Transverse colon (tissue), 4 donors: Measurements from ENCODE around the gene SLC25A24. TPM values are rescaled to one million over a fixed set of nuclear protein-coding genes. Genes with fewer than 3 reads are reported as not detected.

Source experiments
- DNase-seq: peaks from one replicate; pipeline ENCODE4 v3.0.0-alpha.2; 2019
- H3K27ac ChIP-seq, 4 donors: fragments of 200-600 bp; sonication (generic); 2 replicates each; pipeline ENCODE4 v1.5.1; 2016 to 2018; ENCODE audit warnings: inconsistent platforms in 4 of 4
- H3K27me3 ChIP-seq: fragments of 200-600 bp; sonication (generic); 2 replicates; pipeline ENCODE4 v1.5.1; 2017; ENCODE audit warnings: inconsistent platforms
- H3K36me3 ChIP-seq, 4 donors: fragments of 200-600 bp; sonication (generic); 2 replicates each; pipeline ENCODE4 v1.5.1; 2017 to 2019; ENCODE audit warnings: inconsistent platforms in 4 of 4
- H3K4me1 ChIP-seq, 4 donors: fragments of 200-600 bp; sonication (generic); 2 replicates each; pipeline ENCODE4 v1.5.1; 2017 to 2020; ENCODE audit warnings: inconsistent platforms in 4 of 4
- H3K4me3 ChIP-seq, 4 donors: fragments of 200-600 bp; sonication (generic); 1 replicate in 1 of 4; 2 replicates in 3 of 4; pipeline versions ENCODE4 v1.5.1 to v1.6.1; 2017 to 2019; ENCODE audit warnings: inconsistent platforms in 4 of 4
- H3K9me3 ChIP-seq, 2 donors: fragments of 200-600 bp; sonication (generic); 2 replicates each; pipeline ENCODE4 v1.5.1; 2017 to 2019; ENCODE audit warnings: inconsistent platforms in 2 of 2
- CTCF ChIP-seq, 5 experiments: fragments of 200-600 bp in 3 of 5; fragments of 450-650 bp in 2 of 5; sonication (generic) in 3 of 5; IDR thresholded peaks; 1 replicate in 2 of 5; 2 replicates in 3 of 5; pipeline ENCODE4 v1.5.1; 2016 to 2017; ENCODE audit warnings: antibody characterized with exemption in 5 of 5, inconsistent platforms in 3 of 5, mild to moderate bottlenecking in 2 of 5, moderate library complexity in 1 of 5
- EP300 ChIP-seq: sonication (generic); formaldehyde crosslinking; IDR thresholded peaks from one replicate; pipeline ENCODE4 v1.6.1; 2017; ENCODE audit warnings: antibody characterized with exemption, low read depth
- POLR2A ChIP-seq: fragments of 450-650 bp; IDR thresholded peaks from one replicate; pipeline ENCODE4 v1.6.1; 2016; ENCODE audit warnings: antibody characterized with exemption, mild to moderate bottlenecking, moderate library complexity
- POLR2AphosphoS5 ChIP-seq, 3 donors: sonication (generic); formaldehyde crosslinking; IDR thresholded peaks; one replicate each; pipeline ENCODE4 v1.6.1; 2016; ENCODE audit warnings: antibody characterized with exemption in 3 of 3
- WGBS, 2 donors: methylation state at CpG; one replicate each; pipeline ENCODE4 v1.1.5; 2018; ENCODE audit warnings: low coverage in 1 of 2; 5-methylcytosine and 5-hydroxymethylcytosine counted together
- in situ Hi-C, 4 donors: fragments of 200-750 bp; cut with MboI; loops; one replicate each; pipeline versions ENCODE4 v1.15.0 to v1.15.1; 2017; ENCODE audit warnings: low sequenced_read_pairs in 3 of 4, low pct_ligation_motif_present in 1 of 4, low pct_unique_long_range_greater_than_20kb in 1 of 4
- intact Hi-C: fragments of 100-400 bp; cut with DNase I; formaldehyde crosslinking; loops from one replicate; pipeline ENCODE4 v1.15.1; 2023; ENCODE audit warnings: low total_unique reads
- total RNA-seq, 4 donors: library from RNA; depleted of rRNA; stranded (reverse); fragments of >200 nt; gene quantifications; one replicate each; pipeline ENCODE4 v1.1.0, GENCODE V29; 2016

Gene SLC25A24
- total RNA-seq, 4 donors from 2014 or later: 56.5 to 83.0 (median 77.3) TPM

GRCh38 chr1:108200687-108201051 is 526 bp upstream of the SLC25A24 start:
- intact Hi-C loops: no loop called here
- Histone ChIP-seq H3K36me3 (peaks cover 0 to 2% (median 0%) of the 10 kb centered on the region in 4 donors), H3K4me3 (peak overlapping the region; percentile 58 to 95 (median 90)), H3K4me1 (peaks cover 0 to 33% (median 21%) of the 10 kb centered on the region in 4 donors), H3K27me3 (no peaks in the 10 kb centered on the region), H3K9me3 (no peaks in the 10 kb centered on the region), H3K27ac (peak overlapping the region; percentile 97 to 98 (median 98))
- TF ChIP-seq POLR2AphosphoS5 (IDR thresholded peaks at IDR 0.05): no peak
- TF ChIP-seq CTCF (IDR thresholded peaks at IDR 0.05): peak in 2 of 5 experiments; percentile 8 to 27
- in situ Hi-C loops: loop anchor here in 3 of 4 donors (25.0 kb wide), 3 partner anchors 362 to 862 kb away; partner anchors contain the start of gene EEIG2 (in 1 of the 3)
- peak; percentile 50 for DNase-seq
- WGBS, 2 donors: 0% methylated on average over 10 of the region's 10 CpGs; no CpG with 5 or more reads in 1 of the 2 donors

- H3K27me3 ChIP-seq: no peaks in the 10 kb centered on the region
- intact Hi-C loops (no loop called here), in situ Hi-C loops (no loop called here)
- peak in 2 of 5 experiments; percentile 34 to 35 for TF ChIP-seq CTCF (IDR thresholded peaks at IDR 0.05)
- no peak for TF ChIP-seq EP300
- peak; percentile 16 for TF ChIP-seq POLR2A
- peak in 2 of 3 donors; percentile 34 to 71 for TF ChIP-seq POLR2AphosphoS5 (IDR thresholded peaks at IDR 0.05)
- peak overlapping the region; percentile 97 to 98 (median 98) for H3K27ac ChIP-seq
- no peaks in the 10 kb centered on the region for H3K9me3 ChIP-seq
- 6 to 15% methylated on average over 8 to 9 of the region's 9 CpGs for WGBS, 2 donors
- peaks cover 0 to 33% (median 21%) of the 10 kb centered on the region in 4 donors for H3K4me1 ChIP-seq
- peaks cover 0 to 11% (median 2%) of the 10 kb centered on the region in 4 donors for H3K36me3 ChIP-seq
- H3K4me3 ChIP-seq: peak overlapping the region; percentile 90 to 95 (median 92)
- peak; percentile 28 for DNase-seq
Measured at GRCh38 chr1:108199201-108199691, 897 bp downstream of the SLC25A24 start.

GRCh38 chr1:108194051-108194450 is 6.1 kb downstream of the SLC25A24 start:
- no peak overlapping the region for H3K4me3 ChIP-seq
- H3K27ac ChIP-seq: no peak overlapping the region
- peaks cover 0 to 11% (median 2%) of the 10 kb centered on the region in 4 donors for H3K36me3 ChIP-seq
- peaks cover 0 to 21% (median 12%) of the 10 kb centered on the region in 4 donors for H3K4me1 ChIP-seq
- 89 to 93% methylated on average over 1 of the region's 1 CpG for WGBS, 2 donors
- H3K27me3 ChIP-seq: no peaks in the 10 kb centered on the region
- no peak for DNase-seq
- TF ChIP-seq EP300 (no peak), POLR2A (no peak), POLR2AphosphoS5 (IDR thresholded peaks at IDR 0.05) (no peak), CTCF (IDR thresholded peaks at IDR 0.05) (no peak)
- in situ Hi-C loops (no loop called here), intact Hi-C loops (no loop called here)
- no peaks in the 10 kb centered on the region for H3K9me3 ChIP-seq

GRCh38 chr1:108193333-108193732 is 6.8 kb downstream of the SLC25A24 start:
- 86 to 97% methylated on average over 1 of the region's 1 CpG for WGBS, 2 donors
- intact Hi-C loops: no loop called here
- Histone ChIP-seq H3K9me3 (no peaks in the 10 kb centered on the region), H3K36me3 (peaks cover 0 to 11% (median 2%) of the 10 kb centered on the region in 4 donors), H3K4me1 (peaks cover 0 to 14% (median 7%) of the 10 kb centered on the region in 4 donors), H3K27me3 (no peaks in the 10 kb centered on the region), H3K27ac (no peak overlapping the region), H3K4me3 (no peak overlapping the region)
- in situ Hi-C loops: no loop called here
- no peak for DNase-seq
- TF ChIP-seq POLR2A: no peak
- TF ChIP-seq POLR2AphosphoS5 (IDR thresholded peaks at IDR 0.05): no peak
- no peak for TF ChIP-seq CTCF (IDR thresholded peaks at IDR 0.05)
- TF ChIP-seq EP300: no peak
